T-helper 2 cell treated with Interferon-gamma antibody and Interleukin-4, amounts not matched to agents 100 ng/mL and 5 ng/mL, for 36 hours (primary cell): ENCODE data around the gene MOCS2. TPM values are rescaled to one million over a fixed set of nuclear protein-coding genes. Genes with fewer than 3 reads are reported as not detected.

Experiments
- intact Hi-C: fragments of 100-400 bp; cut with micrococcal nuclease; formaldehyde crosslinking; loops from one replicate; pipeline ENCODE4 v1.15.1; 2023
- total RNA-seq: library from RNA; stranded (reverse); gene quantifications from 2 replicates; pipeline ENCODE4 v1.2.3, GENCODE V29; 2022

The MOCS2 gene
- total RNA-seq, 1 donor from 2014 or later = 22.0 TPM

GRCh38 chr5:53095931-53096525, 13.5 kb downstream of the MOCS2 start:
- intact Hi-C loops = loop anchor here (1.0 kb wide), 1 partner anchor 148 kb away; no protein-coding TSS in a partner anchor

- intact Hi-C loops = no loop called here
Measured at GRCh38 chr5:53095217-53095616, 14.3 kb downstream of the MOCS2 start.

- intact Hi-C loops = no loop called here
Measured at GRCh38 chr5:53092242-53092641, 17.3 kb downstream of the MOCS2 start.

GRCh38 chr5:53091289-53091688, 18.3 kb downstream of the MOCS2 start:
- intact Hi-C loops = loop anchor here (2.0 kb wide), 1 partner anchor 18 kb away; the partner anchor contains the start of gene MOCS2

- intact Hi-C loops = loop anchor here (2.0 kb wide), 1 partner anchor 19 kb away; the partner anchor contains the start of gene MOCS2
Measured at GRCh38 chr5:53090229-53090628, 19.3 kb downstream of the MOCS2 start.

- intact Hi-C loops = loop anchor here (1.0 to 2.0 kb wide), 5 partner anchors 20 to 100 kb away; partner anchors contain the start of gene ITGA2
Measured at GRCh38 chr5:53089481-53089991, 20.0 kb downstream of the MOCS2 start.

- intact Hi-C loops = loop anchor here (2.0 kb wide), 1 partner anchor 83 kb away; no protein-coding TSS in a partner anchor
Measured at GRCh38 chr5:53087621-53088121, 21.9 kb downstream of the MOCS2 start.

GRCh38 chr5:53087171-53087570, 22.4 kb downstream of the MOCS2 start:
- intact Hi-C loops = no loop called here

GRCh38 chr5:53084546-53085255, 24.9 kb downstream of the MOCS2 start:
- intact Hi-C loops = no loop called here

- intact Hi-C loops = no loop called here
Measured at GRCh38 chr5:53083927-53084326, 25.6 kb downstream of the MOCS2 start.

- intact Hi-C loops = no loop called here
Measured at GRCh38 chr5:53080271-53080670, 29.3 kb downstream of the MOCS2 start.

- intact Hi-C loops = no loop called here
Measured at GRCh38 chr5:53076014-53076583, 33.5 kb downstream of the MOCS2 start.

- intact Hi-C loops = no loop called here
Measured at GRCh38 chr5:53073348-53073747, 36.2 kb downstream of the MOCS2 start.

GRCh38 chr5:53071738-53072137, 37.8 kb downstream of the MOCS2 start:
- intact Hi-C loops = no loop called here

- intact Hi-C loops = no loop called here
Measured at GRCh38 chr5:53071298-53071697, 38.3 kb downstream of the MOCS2 start.

GRCh38 chr5:53069626-53070025, 39.9 kb downstream of the MOCS2 start:
- intact Hi-C loops = loop anchor here (1.0 kb wide), 3 partner anchors 20 to 64 kb away; no protein-coding TSS in a partner anchor

- intact Hi-C loops = loop anchor here (1.0 kb wide), 1 partner anchor 8 kb away; no protein-coding TSS in a partner anchor
Measured at GRCh38 chr5:53068291-53068836, 41.2 kb downstream of the MOCS2 start.

GRCh38 chr5:53067641-53068040, 41.9 kb downstream of the MOCS2 start:
- intact Hi-C loops = loop anchor here (1.0 kb wide), 1 partner anchor 7 kb away; no protein-coding TSS in a partner anchor

- intact Hi-C loops = no loop called here
Measured at GRCh38 chr5:53066088-53066487, 43.5 kb downstream of the MOCS2 start.

- intact Hi-C loops = no loop called here
Measured at GRCh38 chr5:53063791-53064190, 45.8 kb downstream of the MOCS2 start.

- intact Hi-C loops = no loop called here
Measured at GRCh38 chr5:53063176-53063575, 46.4 kb downstream of the MOCS2 start.
